ENCODE measurements around the gene PRKAR2B. TPM values are rescaled to one million over a fixed set of nuclear protein-coding genes. Genes with fewer than 3 reads are reported as not detected.

Gene PRKAR2B
- total and polyA plus RNA-seq, 2 experiments from 2014 or later, result 48.8 to 50.6 TPM

GRCh38 chr7:107007007-107007891 is 37.3 kb upstream of the PRKAR2B start:
- peak overlapping the region; percentile 73 for H2AFZ ChIP-seq
- TF ChIP-seq EZH2 (IDR thresholded peaks at IDR 0.05; ENCODE audit: low read depth, unreplicated experiment) (no peak), ZNF331 (CRISPR knock-in tag; IDR thresholded peaks at IDR 0.05; ENCODE audit: low read depth) (no peak), JUNB (IDR thresholded peaks at IDR 0.05; ENCODE audit: unreplicated experiment) (no peak), STAT1 (IDR thresholded peaks at IDR 0.05; ENCODE audit: unreplicated experiment) (no peak), POLR2AphosphoS5 (IDR thresholded peaks at IDR 0.05; ENCODE audit: low read depth) (no peak), EZH2phosphoT487 (IDR thresholded peaks at IDR 0.05; ENCODE audit: unreplicated experiment) (no peak), REST (IDR thresholded peaks at IDR 0.05; ENCODE audit: unreplicated experiment) (no peak), ZNF462 (CRISPR knock-in tag; IDR thresholded peaks at IDR 0.05) (no peak), CREB1 (CRISPR knock-in tag; IDR thresholded peaks at IDR 0.05; ENCODE audit: low read depth) (no peak), ZNF114 (CRISPR knock-in tag; IDR thresholded peaks at IDR 0.05) (no peak)

More at GRCh38 chr7:107007007-107007891, 37.3 kb upstream of the PRKAR2B start:
- Mint-ChIP-seq H3K4me3 (no peak overlapping the region), H3K27ac (no peak overlapping the region), H3K4me1 (no peaks in the 10 kb centered on the region), H3K9me3 (no peaks in the 10 kb centered on the region), H3K36me3 (ENCODE audit: low read depth) (no peaks in the 10 kb centered on the region), H3K27me3 (ENCODE audit: insufficient read depth, low read depth, poor library complexity) (no peaks in the 10 kb centered on the region)
- Histone ChIP-seq H3K27ac (ENCODE audit: low read depth) (no peak overlapping the region), H3F3A (replicated peaks; ENCODE audit: low read depth) (no peaks in the 10 kb centered on the region), H3K4me3 (no peak overlapping the region), H3K36me3 (ENCODE audit: insufficient read depth) (no peaks in the 10 kb centered on the region), H3K9me2 (ENCODE audit: insufficient read depth) (no peaks in the 10 kb centered on the region), H4K20me1 (replicated peaks; ENCODE audit: insufficient read depth) (no peaks in the 10 kb centered on the region), H3K27me3 (ENCODE audit: insufficient read depth) (no peaks in the 10 kb centered on the region), H3K4me1 (ENCODE audit: insufficient read depth) (no peaks in the 10 kb centered on the region), H3K79me2 (replicated peaks; ENCODE audit: insufficient read depth) (no peaks in the 10 kb centered on the region), H3K4me2 (no peak overlapping the region)
- DNase-seq (ENCODE audit: low spot score) (no peak), ATAC-seq (no peak)

Measured in GM23338 (cell line).